GM18517 (cell line): ENCODE measurements around the gene DNHD1.

Experiments used
- ATAC-seq: cut with Tn5 transposase; IDR thresholded peaks from one replicate; pipeline ENCODE4 v1.9.1; 2021; ENCODE audit warnings: mild to moderate bottlenecking, moderate library complexity; ENCODE audit not compliant: unreplicated experiment

The DNHD1 gene

DNA sequence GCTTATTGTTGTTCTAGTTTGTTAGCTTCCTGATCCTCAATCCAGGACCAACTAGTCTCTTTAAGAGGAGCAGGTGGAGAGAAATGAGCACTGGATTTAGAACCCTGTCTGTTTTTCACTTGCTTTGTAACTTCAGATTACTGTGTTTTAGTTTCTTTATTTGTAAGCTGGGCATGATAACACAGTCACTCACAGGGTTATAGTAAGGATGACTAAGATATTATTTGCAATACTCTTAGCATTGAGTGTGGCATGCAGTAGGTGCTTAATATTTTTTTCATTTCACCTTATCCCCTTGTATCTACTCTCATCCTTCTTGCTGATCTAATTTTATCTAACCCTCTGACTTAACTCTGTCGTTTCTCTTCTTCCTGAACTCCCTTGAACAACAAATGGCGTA, 33.8 kb downstream of the DNHD1 start:
- ATAC-seq = no peak

GRCh38 chr11:6531267-6531752, 34.2 kb downstream of the DNHD1 start:
- ATAC-seq = no peak

GRCh38 chr11:6538456-6538855, 41.4 kb downstream of the DNHD1 start:
- no peak for ATAC-seq

GRCh38 chr11:6538945-6539344, 41.9 kb downstream of the DNHD1 start:
- no peak for ATAC-seq

DNA sequence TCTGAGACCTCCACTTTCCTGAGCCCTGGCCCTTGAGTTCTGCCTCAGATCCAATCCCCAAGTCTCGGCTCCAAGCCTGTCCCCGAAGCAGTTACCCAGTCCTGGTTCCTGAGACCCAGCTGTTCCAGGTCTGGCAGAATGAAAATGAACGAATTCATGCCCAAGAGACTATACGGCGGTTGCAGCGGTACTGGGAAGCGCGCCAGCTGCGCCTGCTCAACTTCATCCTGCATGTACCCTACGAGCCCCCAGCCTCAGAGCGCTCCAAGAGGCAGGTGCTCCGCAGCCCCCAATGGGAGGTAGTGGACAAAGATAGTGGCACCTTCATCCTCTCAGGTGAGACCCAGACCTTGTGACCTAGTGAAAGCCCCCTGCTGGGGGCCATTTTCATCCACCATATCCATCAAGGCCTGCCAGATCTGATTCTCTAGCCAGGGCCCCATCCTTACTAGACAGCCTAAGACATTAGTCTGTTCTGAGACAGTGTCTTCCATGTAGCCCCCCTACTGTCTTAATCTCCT, 42.7 kb downstream of the DNHD1 start:
- ATAC-seq = no peak

GRCh38 chr11:6541356-6541755, 44.3 kb downstream of the DNHD1 start:
- ATAC-seq = no peak

GRCh38 chr11:6542727-6543126, 45.6 kb downstream of the DNHD1 start:
- no peak for ATAC-seq

DNA sequence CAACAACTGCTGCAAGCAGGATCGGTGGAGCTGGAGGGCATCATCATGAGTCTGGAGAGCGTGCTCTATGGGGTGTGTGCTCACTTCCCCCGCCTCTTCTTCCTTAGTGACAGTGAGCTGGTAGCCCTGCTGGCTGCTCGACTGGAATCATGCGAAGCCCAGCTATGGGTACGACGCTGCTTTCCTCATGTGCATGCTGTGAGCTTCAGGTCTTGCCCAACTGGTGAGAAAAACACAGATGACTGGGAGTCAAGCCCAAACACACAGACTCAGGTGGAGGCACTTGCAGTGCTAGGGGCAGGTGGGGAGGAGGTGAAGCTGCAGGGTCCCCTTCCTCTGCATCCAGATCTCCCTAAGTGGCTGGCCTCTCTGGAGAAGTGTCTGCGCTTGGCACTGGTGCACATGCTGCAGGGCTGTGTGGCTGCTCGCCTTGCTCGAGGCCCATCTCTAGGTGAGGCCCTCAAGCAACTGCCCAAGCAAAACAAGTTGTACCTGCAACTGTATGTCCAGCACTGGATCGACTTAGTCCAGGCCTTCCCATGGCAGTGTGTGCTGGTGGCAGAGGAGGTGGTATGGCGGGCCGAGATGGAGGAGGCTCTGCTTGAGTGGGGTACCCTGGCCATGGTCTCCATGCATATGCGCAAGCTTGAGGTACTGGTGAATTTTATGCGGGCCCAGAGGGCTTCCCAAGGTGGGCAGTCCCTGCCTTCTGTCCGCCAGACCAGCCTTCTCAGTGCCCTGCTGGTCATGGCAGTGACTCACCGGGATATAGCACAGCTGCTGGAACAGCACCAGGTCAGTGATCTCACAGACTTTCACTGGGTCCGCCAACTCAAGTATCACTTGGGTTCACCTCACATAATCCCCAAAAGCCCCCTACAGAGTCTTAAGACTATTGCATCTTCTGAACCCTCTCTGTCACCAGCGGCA, 48.1 kb downstream of the DNHD1 start:
- no peak for ATAC-seq

DNA sequence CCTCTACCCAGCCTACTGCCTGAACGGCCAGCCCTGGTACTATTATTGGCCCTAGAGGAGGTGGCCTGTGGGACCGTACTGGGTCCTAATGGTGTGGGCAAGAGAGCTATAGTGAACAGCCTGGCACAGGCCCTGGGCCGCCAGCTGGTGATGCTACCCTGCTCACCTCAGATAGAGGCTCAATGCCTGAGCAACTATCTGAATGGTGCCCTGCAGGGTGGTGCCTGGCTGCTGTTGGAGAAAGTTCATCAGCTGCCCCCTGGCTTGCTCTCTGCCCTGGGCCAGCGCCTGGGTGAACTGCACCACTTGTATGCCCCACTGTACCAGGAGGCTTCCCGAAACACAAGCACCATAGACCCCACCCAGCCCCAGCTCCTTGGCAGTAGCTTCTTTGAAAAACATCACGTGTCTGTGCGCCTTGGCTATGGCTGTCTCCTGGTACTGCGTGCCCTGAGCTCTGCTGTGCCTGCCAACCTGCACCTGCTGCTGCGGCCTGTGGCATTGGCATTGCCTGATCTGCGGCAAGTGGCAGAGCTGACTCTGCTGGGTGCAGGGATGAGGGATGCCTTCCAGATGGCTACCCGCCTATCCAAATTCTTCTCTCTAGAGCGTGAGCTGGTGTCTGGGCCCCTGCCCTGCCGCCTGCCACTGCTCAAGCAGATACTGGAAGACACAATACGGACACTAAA, 49.0 kb downstream of the DNHD1 start:
- ATAC-seq = no peak

DNA sequence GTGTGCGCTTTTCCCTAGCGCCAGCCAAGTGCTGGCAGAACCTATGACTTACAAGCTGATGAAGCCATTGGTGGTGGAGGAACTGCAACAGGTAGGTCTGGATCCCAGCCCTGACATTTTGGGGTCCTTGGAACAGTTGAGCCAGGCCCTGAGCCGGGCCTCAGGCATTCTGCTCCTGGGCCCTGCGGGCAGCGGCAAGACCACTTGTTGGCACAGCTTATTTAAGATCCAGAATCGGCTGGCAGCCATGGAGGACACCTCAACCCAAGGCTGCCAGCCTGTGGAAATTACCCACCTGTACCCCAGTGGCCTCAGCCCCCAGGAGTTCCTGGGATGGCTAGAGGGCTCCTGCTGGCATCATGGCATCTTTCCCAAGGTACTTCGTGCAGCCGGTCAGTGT, 49.7 kb downstream of the DNHD1 start:
- ATAC-seq = no peak

DNA sequence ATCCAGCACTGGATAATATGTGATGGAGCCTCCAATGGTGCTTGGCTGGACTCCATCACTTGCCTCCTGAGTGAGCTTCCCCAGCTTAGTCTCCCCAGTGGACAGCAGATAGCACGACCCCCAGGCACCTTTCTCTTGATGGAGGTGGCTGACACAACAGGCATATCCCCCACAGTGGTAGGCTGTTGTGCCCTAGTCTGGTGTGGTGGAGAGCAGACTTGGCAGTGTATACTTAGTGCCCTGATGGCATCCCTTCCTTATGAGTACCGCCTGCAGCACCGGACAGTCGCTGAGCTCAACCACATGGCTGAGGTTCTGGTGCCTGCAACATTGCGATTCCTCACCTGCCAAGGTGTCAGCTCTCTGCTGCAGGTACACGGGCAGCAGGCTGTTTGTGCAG, 50.1 kb downstream of the DNHD1 start:
- no peak for ATAC-seq

- no peak for ATAC-seq
Measured at GRCh38 chr11:6548121-6548520, 51.0 kb downstream of the DNHD1 start.

- no peak for ATAC-seq
Measured at GRCh38 chr11:6548641-6549040, 51.6 kb downstream of the DNHD1 start.

- no peak for ATAC-seq
Measured at GRCh38 chr11:6553634-6554033, 56.6 kb downstream of the DNHD1 start.

DNA sequence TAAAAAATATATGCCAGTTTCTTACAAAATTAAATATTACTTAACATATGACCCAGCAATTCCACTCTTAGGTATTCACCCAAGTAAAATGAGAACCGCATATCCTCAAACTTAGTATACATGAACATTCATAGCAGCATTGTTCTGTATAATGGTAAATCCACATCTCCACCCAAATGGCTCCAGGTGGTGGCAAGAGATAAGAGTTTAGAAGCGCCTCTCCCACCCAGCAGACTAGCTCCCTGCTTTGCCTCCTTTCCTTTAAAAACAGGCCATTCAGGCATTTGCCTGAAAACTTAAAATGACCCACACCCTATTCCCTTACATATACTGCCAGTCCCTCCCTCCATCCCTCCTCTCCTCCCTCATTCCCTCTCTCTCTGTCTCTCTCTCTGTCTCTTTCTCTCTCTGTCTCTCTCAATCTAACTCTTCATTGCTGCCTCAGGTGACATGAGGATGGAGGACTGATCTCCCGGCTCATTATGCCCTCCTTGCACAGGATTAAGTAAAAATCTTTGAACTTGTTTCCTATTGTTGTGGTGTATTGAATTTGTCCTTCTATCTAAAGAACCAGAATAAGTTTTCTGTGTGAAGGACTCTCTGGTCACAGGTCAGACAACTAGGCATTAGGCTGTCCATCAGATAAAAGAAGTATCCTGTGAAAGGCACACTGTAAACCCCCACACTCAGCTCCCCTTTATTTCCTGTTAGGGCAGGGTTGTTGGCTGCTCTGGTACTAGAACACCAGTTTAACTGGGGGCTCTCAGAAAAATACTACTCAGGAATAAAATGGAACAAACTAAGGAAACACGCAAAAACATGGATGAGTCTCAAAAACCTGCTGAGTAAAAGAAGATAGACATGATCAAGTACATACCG, 58.0 kb downstream of the DNHD1 start:
- no peak for ATAC-seq

DNA sequence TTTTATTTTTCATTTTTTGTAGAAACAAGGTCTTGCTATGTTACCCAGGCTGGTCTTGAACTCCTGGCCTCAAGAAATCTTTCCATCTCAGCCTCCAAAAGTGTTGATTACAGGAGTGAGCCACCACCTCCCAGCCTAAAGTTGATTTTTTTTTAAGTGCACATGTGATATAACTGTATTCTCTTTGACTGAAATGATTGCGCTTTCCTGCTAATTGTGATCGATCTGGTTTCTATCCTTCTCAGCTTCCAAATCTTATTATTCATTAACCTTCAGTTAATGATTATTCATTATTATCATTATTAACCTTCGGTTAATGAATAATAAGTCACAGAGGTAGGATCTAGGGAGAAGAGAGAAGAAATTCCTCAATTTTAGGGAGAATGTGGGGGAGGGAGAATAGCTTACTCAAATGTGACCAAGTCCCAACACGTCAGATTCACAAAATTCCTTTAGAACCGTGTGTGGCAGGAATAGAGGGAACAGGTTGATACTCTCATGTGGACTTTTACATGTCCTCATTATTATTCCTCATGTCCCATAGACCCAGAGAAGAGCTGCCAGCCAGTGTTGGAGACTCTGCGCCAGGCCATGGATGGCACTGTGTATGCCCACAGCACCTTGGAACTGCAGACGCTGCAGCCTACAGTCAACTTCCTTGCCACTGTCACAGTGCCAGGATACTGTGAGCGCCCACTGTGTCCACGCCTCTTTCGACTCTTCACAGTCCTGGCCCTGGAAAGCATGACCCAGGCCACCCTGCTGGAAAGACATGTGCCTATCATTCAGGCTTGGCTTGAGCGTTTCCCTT, 59.3 kb downstream of the DNHD1 start:
- ATAC-seq = no peak

DNA sequence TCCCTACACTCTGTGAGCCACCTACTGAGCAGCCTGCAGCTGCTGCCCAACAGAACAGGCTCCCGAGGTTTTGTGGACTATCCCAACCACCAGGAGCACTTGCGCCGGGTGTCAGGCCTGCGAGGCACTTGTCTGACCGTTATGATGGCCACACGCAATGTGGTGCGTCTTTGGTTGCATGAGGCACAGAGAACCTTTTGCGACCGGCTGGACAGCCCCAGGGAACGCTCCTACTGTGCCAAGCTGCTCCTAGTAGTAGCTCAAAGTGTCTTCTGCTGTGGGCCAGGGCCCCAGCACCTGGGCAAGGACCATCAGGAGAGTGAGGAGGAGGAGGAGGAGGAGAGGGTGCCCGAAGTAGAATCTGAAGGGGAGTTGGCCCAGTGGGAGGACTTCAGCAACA, 60.0 kb downstream of the DNHD1 start:
- ATAC-seq = no peak

- no peak for ATAC-seq
Measured at GRCh38 chr11:6557761-6558674, 60.9 kb downstream of the DNHD1 start.

GRCh38 chr11:6559369-6559768, 62.3 kb downstream of the DNHD1 start:
- no peak for ATAC-seq
